ENCODE results near the gene SH3BP1.

SH3BP1 gene

DNA sequence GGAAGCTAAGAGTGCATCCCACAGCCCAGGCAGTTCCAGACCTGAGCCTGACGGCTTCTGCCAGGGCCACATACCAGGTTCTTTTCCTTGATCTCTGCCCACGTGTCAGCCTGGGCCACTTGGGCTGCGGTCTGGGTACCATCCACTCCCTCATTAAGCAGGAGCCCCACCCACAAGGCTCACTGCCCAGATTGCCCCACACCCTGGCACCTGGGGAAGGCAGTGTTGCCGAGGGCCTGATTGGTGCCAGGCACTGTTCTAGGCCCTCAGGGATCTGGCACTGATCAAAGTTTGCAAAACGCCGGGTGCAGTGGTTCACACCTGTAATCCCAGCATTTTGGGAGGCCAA lies 15.5 kb upstream of the SH3BP1 start:
- TF ChIP-seq, protein P1, sequence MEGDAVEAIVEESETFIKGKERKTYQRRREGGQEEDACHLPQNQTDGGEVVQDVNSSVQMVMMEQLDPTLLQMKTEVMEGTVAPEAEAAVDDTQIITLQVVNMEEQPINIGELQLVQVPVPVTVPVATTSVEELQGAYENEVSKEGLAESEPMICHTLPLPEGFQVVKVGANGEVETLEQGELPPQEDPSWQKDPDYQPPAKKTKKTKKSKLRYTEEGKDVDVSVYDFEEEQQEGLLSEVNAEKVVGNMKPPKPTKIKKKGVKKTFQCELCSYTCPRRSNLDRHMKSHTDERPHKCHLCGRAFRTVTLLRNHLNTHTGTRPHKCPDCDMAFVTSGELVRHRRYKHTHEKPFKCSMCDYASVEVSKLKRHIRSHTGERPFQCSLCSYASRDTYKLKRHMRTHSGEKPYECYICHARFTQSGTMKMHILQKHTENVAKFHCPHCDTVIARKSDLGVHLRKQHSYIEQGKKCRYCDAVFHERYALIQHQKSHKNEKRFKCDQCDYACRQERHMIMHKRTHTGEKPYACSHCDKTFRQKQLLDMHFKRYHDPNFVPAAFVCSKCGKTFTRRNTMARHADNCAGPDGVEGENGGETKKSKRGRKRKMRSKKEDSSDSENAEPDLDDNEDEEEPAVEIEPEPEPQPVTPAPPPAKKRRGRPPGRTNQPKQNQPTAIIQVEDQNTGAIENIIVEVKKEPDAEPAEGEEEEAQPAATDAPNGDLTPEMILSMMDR (IDR thresholded peaks at IDR 0.05; ENCODE audit: insufficient read depth, low read depth, low read length, missing control alignments), result no peak
- no peak for DNase-seq (ENCODE audit: low read depth)
- H3K4me3 ChIP-seq (ENCODE audit: low read length), result no peak overlapping the region

DNA sequence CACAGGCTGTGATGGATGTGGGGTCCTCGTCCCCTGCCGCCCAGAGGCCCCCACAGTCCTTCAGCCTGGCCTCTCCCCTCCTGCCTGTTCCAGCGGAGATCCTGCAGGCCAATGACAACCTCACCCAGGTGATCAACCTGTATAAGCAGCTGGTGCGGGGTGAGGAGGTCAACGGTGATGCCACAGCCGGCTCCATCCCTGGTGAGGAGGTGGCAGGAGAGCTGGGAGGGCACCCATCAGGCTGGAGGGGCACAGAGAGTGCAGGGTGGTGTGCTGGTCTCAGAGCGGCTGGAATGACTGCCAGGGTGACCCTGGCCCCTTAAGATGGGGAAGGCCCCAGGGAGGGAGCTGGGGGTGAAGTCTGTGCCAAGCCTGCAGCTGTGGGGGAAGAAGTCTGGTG lies 14.6 kb upstream of the SH3BP1 start:
- no peak for DNase-seq (ENCODE audit: low read depth)
- TF ChIP-seq, protein P1 (IDR thresholded peaks at IDR 0.05; ENCODE audit: insufficient read depth, low read depth, low read length, missing control alignments), result no peak
- H3K4me3 ChIP-seq (ENCODE audit: low read length), result no peak overlapping the region

DNA sequence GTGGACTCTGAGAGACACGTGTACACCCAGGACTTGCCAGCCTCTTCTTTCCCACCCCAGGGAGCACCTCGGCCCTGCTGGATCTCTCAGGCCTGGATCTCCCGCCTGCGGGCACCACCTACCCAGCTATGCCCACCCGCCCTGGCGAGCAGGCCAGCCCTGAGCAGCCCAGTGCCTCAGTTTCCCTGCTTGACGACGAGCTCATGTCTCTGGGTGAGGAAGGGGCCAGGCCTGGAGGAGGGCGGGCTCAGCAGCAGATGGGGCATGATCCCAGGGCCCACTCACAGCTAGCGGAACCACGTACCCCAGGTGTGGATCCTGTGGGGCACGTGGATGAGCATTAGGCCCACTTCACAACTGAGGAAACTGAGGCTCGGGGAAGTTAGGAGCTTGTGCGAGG lies 13.7 kb upstream of the SH3BP1 start:
- TF ChIP-seq, protein P1 (IDR thresholded peaks at IDR 0.05; ENCODE audit: insufficient read depth, low read depth, low read length, missing control alignments), result no peak
- DNase-seq (ENCODE audit: low read depth), result no peak
- H3K4me3 ChIP-seq (ENCODE audit: low read length), result no peak overlapping the region

DNA sequence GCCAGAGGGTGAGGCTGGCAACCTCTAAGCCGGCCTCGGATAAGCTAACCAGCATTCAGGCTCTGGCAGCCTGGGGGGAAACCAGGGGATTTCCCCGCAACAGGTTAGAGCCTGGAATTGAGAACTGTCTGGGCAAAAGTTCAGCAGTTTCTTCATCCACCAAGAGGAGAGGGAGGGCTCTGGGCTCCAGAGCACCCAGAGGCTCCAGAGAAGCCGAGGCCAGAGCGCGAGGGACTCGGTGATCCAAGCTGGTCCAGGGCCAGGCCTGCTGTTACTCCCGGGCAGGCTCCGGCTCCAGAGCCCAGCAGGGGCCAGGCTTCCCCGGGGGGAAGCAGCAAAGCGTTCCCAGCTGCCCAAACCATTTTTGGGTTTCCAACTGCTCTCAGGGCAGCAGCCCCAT lies 13.3 kb upstream of the SH3BP1 start:
- TF ChIP-seq, protein P1 (IDR thresholded peaks at IDR 0.05; ENCODE audit: insufficient read depth, low read depth, low read length, missing control alignments), result no peak
- H3K4me3 ChIP-seq (ENCODE audit: low read length), result no peak overlapping the region
- no peak for DNase-seq (ENCODE audit: low read depth)

DNA sequence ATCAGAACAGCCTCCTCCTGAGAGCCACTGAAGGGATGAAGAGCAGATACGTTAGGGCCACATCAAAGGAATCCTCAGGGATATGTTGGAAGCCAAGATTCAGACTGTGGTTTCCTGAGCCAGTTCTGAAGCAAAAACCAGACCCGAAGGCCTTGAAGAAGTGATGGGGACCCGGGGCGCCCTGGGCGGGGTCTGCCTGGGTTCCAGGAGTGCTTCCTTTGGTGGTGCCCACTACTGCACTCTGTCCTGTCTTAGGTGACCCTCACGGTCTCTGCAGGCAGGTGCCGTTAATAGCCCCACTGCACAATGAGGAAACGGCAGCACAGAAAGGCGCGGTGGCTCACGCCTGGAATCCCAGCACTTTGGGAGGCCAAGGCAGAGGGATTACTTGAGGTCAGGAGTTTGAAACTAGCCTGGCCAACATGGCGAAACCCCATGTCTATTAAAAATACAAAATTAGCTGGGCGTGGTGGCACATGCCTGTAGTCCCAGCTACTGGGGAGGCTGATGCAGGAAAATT lies 12.9 kb upstream of the SH3BP1 start:
- no peak overlapping the region for H3K4me3 ChIP-seq (ENCODE audit: low read length)
- TF ChIP-seq, protein P1 (IDR thresholded peaks at IDR 0.05; ENCODE audit: insufficient read depth, low read depth, low read length, missing control alignments), result no peak
- DNase-seq (ENCODE audit: low read depth), result no peak

DNA sequence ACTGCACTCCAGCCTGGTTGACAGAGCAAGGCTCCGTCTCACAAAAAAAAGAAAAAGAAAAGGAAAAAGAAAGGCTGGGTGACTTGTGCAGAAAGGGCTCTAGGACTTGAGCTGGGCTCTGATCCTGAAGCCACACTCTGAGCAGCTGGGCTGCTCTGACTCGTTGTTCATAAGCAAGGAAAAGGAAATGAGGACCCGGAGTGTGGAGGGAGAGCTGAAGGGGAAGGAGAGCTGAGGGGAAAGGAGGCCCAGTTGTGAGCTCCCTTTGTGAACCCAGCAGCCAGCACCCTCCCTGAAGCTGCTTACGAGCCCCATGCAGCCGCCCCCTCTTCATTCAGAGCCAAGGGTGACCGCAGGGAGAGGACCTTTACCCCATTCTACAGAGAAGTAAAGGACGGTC lies 12.3 kb upstream of the SH3BP1 start:
- DNase-seq (ENCODE audit: low read depth), result no peak

DNA sequence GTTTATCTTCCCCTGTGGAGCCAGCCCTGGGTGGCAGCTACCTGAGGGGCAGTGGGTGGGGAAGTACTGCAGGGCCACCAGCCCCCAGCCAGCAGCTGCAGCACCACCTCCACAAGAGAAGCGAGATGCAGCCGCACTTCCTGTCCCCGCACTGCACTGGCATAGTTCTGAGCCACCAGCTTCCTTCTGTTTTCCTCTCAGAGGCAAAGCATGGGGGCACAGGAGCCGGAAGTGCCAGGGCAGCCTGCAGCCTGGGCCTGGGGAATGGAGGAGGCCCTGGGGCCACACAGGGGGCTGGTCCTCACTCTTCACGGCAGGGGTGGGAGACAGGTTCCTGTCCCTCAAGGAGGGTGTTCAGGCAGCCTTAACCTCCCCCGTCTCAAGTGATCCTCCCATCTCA lies 11.9 kb upstream of the SH3BP1 start:
- TF ChIP-seq, protein P1 (IDR thresholded peaks at IDR 0.05; ENCODE audit: insufficient read depth, low read depth, low read length, missing control alignments), result no peak
- DNase-seq (ENCODE audit: low read depth), result no peak
- no peak overlapping the region for H3K4me3 ChIP-seq (ENCODE audit: low read length)

More for the DNA sequence above, 12.3 kb upstream of the SH3BP1 start:
- H3K4me3 ChIP-seq (ENCODE audit: low read length), result no peak overlapping the region
- TF ChIP-seq, protein P1 (IDR thresholded peaks at IDR 0.05; ENCODE audit: insufficient read depth, low read depth, low read length, missing control alignments), result no peak

Measured in epithelial cell of esophagus (primary cell).